ENCODE measurements around the gene OXLD1.

OXLD1 gene

DNA sequence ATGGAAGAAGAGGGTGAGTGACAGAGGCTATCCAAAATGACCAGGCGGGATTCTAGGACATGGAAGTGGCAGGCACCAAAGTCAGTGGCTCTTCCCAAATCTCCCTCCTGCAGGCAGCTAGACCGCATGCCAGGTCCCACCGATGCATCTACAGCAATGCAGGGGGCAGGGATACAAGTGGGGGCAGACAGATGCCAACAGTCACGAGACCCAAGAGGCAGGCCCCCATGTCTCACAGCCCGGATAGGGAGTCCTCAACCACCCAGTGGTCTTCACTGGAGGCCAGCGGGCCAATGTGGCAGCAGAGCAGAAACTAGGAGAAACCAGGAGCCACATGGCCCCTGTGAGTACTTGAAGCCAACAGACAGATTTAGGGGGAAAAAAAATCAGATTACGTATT lies 49.5 kb downstream of the OXLD1 start:
- no peak overlapping the region for H3K4me3 ChIP-seq (ENCODE audit: low read depth, low read length)
- TF ChIP-seq, protein P1, sequence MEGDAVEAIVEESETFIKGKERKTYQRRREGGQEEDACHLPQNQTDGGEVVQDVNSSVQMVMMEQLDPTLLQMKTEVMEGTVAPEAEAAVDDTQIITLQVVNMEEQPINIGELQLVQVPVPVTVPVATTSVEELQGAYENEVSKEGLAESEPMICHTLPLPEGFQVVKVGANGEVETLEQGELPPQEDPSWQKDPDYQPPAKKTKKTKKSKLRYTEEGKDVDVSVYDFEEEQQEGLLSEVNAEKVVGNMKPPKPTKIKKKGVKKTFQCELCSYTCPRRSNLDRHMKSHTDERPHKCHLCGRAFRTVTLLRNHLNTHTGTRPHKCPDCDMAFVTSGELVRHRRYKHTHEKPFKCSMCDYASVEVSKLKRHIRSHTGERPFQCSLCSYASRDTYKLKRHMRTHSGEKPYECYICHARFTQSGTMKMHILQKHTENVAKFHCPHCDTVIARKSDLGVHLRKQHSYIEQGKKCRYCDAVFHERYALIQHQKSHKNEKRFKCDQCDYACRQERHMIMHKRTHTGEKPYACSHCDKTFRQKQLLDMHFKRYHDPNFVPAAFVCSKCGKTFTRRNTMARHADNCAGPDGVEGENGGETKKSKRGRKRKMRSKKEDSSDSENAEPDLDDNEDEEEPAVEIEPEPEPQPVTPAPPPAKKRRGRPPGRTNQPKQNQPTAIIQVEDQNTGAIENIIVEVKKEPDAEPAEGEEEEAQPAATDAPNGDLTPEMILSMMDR (IDR thresholded peaks at IDR 0.05; ENCODE audit: low read depth, low read length) = no peak

DNA sequence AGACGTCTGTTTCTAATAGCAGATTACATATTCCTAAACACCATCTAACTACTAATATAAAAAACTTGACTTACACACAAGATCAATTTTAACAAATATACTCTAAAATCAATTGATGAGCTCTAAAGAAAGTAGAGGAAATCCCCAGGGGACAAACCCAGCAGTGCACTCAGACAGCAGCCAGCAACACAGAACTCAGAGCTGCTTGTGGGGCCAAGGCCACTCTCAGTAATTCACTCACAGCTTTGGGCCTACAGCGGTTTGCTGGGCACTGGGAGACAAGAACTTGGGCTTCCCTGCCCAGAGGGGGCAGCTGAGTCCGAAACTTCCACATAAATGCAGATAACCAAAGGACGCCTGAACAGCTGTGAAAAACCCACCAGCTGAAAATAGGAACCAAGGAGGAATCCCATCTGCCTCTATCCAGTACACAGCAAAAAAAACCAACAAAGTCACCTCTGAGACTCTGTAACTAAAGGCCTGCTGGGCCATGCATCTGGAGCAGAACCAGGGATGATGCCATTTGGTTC lies 50.9 kb downstream of the OXLD1 start:
- TF ChIP-seq, protein P1 (IDR thresholded peaks at IDR 0.05; ENCODE audit: low read depth, low read length) = no peak
- H3K4me3 ChIP-seq (ENCODE audit: low read depth, low read length) = no peak overlapping the region
